Measurements from ENCODE around the gene ZNF526.

DNA sequence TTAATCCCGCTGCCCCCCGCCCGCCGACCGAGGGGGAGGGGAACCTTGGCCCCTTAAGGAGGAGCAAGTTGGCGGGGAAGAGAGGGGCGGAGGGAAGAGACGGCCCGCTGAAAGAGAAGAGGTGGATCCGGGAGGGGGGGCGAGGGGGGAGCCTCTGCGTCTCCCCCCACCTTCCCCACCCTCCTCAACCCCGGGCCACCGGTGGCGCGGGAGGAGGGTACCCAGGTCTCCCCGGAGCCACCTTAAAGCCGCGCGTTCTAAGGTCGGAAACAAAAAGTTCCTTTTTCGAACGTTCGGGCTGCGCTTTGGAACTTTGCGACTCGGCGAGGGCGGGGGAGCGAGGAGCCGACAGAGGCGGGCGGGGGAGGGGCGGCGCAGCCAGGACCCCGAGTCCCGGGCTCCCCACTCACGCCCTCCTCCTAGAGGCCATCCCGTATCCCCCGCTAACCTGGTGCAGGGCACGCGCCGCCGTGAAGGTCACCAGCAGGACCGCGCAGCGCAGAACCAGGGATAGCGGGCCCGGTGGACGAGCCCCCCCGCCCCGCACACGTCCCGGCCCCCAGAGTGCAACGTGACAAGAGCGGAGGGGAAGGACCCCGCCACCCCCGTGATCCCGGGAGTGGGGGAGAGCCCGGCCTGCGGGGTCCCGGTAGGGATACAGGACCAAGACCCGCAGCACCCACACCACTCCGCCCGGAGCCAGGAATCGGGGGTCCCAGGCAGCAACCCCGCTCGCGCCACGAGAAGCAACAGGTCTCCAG, 34.2 kb downstream of the ZNF526 start:
- TF ChIP-seq, protein P1, sequence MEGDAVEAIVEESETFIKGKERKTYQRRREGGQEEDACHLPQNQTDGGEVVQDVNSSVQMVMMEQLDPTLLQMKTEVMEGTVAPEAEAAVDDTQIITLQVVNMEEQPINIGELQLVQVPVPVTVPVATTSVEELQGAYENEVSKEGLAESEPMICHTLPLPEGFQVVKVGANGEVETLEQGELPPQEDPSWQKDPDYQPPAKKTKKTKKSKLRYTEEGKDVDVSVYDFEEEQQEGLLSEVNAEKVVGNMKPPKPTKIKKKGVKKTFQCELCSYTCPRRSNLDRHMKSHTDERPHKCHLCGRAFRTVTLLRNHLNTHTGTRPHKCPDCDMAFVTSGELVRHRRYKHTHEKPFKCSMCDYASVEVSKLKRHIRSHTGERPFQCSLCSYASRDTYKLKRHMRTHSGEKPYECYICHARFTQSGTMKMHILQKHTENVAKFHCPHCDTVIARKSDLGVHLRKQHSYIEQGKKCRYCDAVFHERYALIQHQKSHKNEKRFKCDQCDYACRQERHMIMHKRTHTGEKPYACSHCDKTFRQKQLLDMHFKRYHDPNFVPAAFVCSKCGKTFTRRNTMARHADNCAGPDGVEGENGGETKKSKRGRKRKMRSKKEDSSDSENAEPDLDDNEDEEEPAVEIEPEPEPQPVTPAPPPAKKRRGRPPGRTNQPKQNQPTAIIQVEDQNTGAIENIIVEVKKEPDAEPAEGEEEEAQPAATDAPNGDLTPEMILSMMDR (IDR thresholded peaks at IDR 0.05), result no peak
- peak in 1 of 4 donors; percentile 5 for TF ChIP-seq POLR2A (IDR thresholded peaks at IDR 0.05)

Measured in esophagus squamous epithelium (tissue), 4 donors.